ENCODE data around the gene EPSTI1.

Gene EPSTI1

GRCh38 chr13:42836930-42837690, 154.9 kb downstream of the EPSTI1 start:
- FAIRE-seq, result no peak
